ENCODE measurements around the gene AQP3. TPM values are rescaled to one million over a fixed set of nuclear protein-coding genes. Genes with fewer than 3 reads are reported as not detected.
"Not testable (repeated sequence)": the region's sequence is repeated elsewhere in the genome, so short reads cannot be mapped to it uniquely, and the experiment has no call there.

Gene AQP3
- total RNA-seq, 2 experiments from 2014 or later: 7.2 to 8.1 TPM

GRCh38 chr9:33403941-33404787 lies 43.2 kb downstream of the AQP3 start:
- H3K36me3 Mint-ChIP-seq (ENCODE audit: low read depth): no peaks in the 10 kb centered on the region
- H3K27me3 Mint-ChIP-seq (ENCODE audit: low read depth): no peaks in the 10 kb centered on the region
- H3K4me3 Mint-ChIP-seq: no peak overlapping the region
- no peak for DNase-seq
- intact Hi-C loops (cut with micrococcal nuclease): loop anchor here (1.0 to 5.0 kb wide), 6 partner anchors 11 to 318 kb away; partner anchors contain the start of gene AQP3
- no peaks in the 10 kb centered on the region for H3K4me1 Mint-ChIP-seq (ENCODE audit: low read depth)
- CTCF ChIA-PET: interaction anchor here (0.6 to 4.4 kb wide), 16 partner anchors 9 to 417 kb away, joined by 3 to 69 read pairs (median 6); partner anchors contain the start of genes AQP3 and NOL6
- no peak overlapping the region for H3K27ac Mint-ChIP-seq
- no peaks in the 10 kb centered on the region for H3K9me3 Mint-ChIP-seq

- H3K9me3 Mint-ChIP-seq; H3K4me3 Mint-ChIP-seq; H3K27ac Mint-ChIP-seq; DNase-seq; H3K36me3 Mint-ChIP-seq (ENCODE audit: low read depth); H3K4me1 Mint-ChIP-seq (ENCODE audit: low read depth); H3K27me3 Mint-ChIP-seq (ENCODE audit: low read depth): not testable (repeated sequence)
- CTCF ChIA-PET: interaction anchor here (1.2 to 4.4 kb wide), 7 partner anchors 13 to 72 kb away, joined by 3 to 69 read pairs (median 14); partner anchors contain the start of genes AQP3 and NOL6
- intact Hi-C loops (cut with micrococcal nuclease): loop anchor here (5.0 kb wide), 2 partner anchors 115 to 220 kb away; no protein-coding TSS in a partner anchor
Observed at GRCh38 chr9:33402371-33402770, 45.0 kb downstream of the AQP3 start, which contains the start of gene AQP7. AQP7 (minus strand) TSS chr9:33402568; CDS start chr9:33401262, 1,306 bp downstream.

GRCh38 chr9:33401809-33402208 lies 45.6 kb downstream of the AQP3 start:
- not testable (repeated sequence) for H3K9me3 Mint-ChIP-seq; DNase-seq; H3K27me3 Mint-ChIP-seq (ENCODE audit: low read depth); H3K4me1 Mint-ChIP-seq (ENCODE audit: low read depth); H3K27ac Mint-ChIP-seq; H3K36me3 Mint-ChIP-seq (ENCODE audit: low read depth); H3K4me3 Mint-ChIP-seq
- intact Hi-C loops (cut with micrococcal nuclease): loop anchor here (5.0 kb wide), 2 partner anchors 115 to 220 kb away; no protein-coding TSS in a partner anchor
- CTCF ChIA-PET: interaction anchor here (4.4 kb wide), 1 partner anchor 63 kb away, joined by 69 read pairs; no protein-coding TSS in a partner anchor

- H3K27me3 Mint-ChIP-seq (ENCODE audit: low read depth); H3K36me3 Mint-ChIP-seq (ENCODE audit: low read depth); intact Hi-C loops (cut with micrococcal nuclease); H3K27ac Mint-ChIP-seq; H3K9me3 Mint-ChIP-seq; DNase-seq; H3K4me1 Mint-ChIP-seq (ENCODE audit: low read depth); H3K4me3 Mint-ChIP-seq: not testable (repeated sequence)
- CTCF ChIA-PET: interaction anchor here (0.7 kb wide), 1 partner anchor 68 kb away, joined by 3 read pairs; no protein-coding TSS in a partner anchor
Observed at GRCh38 chr9:33399047-33399446, 48.3 kb downstream of the AQP3 start.

- H3K9me3 Mint-ChIP-seq; H3K27ac Mint-ChIP-seq; CTCF ChIA-PET; DNase-seq; H3K4me3 Mint-ChIP-seq; H3K4me1 Mint-ChIP-seq (ENCODE audit: low read depth); intact Hi-C loops (cut with micrococcal nuclease); H3K27me3 Mint-ChIP-seq (ENCODE audit: low read depth); H3K36me3 Mint-ChIP-seq (ENCODE audit: low read depth): not testable (repeated sequence)
Observed at GRCh38 chr9:33397801-33398200, 49.6 kb downstream of the AQP3 start.

GRCh38 chr9:33395159-33395879 lies 52.1 kb downstream of the AQP3 start:
- H3K27me3 Mint-ChIP-seq (ENCODE audit: low read depth); H3K27ac Mint-ChIP-seq; H3K4me3 Mint-ChIP-seq; CTCF ChIA-PET; DNase-seq; H3K4me1 Mint-ChIP-seq (ENCODE audit: low read depth); H3K9me3 Mint-ChIP-seq; H3K36me3 Mint-ChIP-seq (ENCODE audit: low read depth); intact Hi-C loops (cut with micrococcal nuclease): not testable (repeated sequence)

- H3K9me3 Mint-ChIP-seq; H3K4me3 Mint-ChIP-seq; intact Hi-C loops (cut with micrococcal nuclease); H3K27ac Mint-ChIP-seq; DNase-seq; H3K27me3 Mint-ChIP-seq (ENCODE audit: low read depth); H3K4me1 Mint-ChIP-seq (ENCODE audit: low read depth); H3K36me3 Mint-ChIP-seq (ENCODE audit: low read depth): not testable (repeated sequence)
- CTCF ChIA-PET: interaction anchor here (0.6 kb wide), 1 partner anchor 138 kb away, joined by 4 read pairs; no protein-coding TSS in a partner anchor
Observed at GRCh38 chr9:33393986-33394385, 53.4 kb downstream of the AQP3 start.

- H3K27ac Mint-ChIP-seq: no peak overlapping the region
- DNase-seq: no peak
- no peaks in the 10 kb centered on the region for H3K36me3 Mint-ChIP-seq (ENCODE audit: low read depth)
- H3K9me3 Mint-ChIP-seq: no peaks in the 10 kb centered on the region
- no peaks in the 10 kb centered on the region for H3K27me3 Mint-ChIP-seq (ENCODE audit: low read depth)
- no peak overlapping the region for H3K4me3 Mint-ChIP-seq
- CTCF ChIA-PET: interaction anchor here (0.8 kb wide), 1 partner anchor 73 kb away, joined by 3 read pairs; no protein-coding TSS in a partner anchor
- intact Hi-C loops (cut with micrococcal nuclease): no loop called here
- no peaks in the 10 kb centered on the region for H3K4me1 Mint-ChIP-seq (ENCODE audit: low read depth)
Observed at GRCh38 chr9:33393581-33393980, 53.8 kb downstream of the AQP3 start.

GRCh38 chr9:33392591-33393021 lies 54.8 kb downstream of the AQP3 start:
- H3K27me3 Mint-ChIP-seq (ENCODE audit: low read depth); H3K4me3 Mint-ChIP-seq; H3K9me3 Mint-ChIP-seq; intact Hi-C loops (cut with micrococcal nuclease); H3K36me3 Mint-ChIP-seq (ENCODE audit: low read depth); H3K27ac Mint-ChIP-seq; H3K4me1 Mint-ChIP-seq (ENCODE audit: low read depth); DNase-seq: not testable (repeated sequence)
- CTCF ChIA-PET: interaction anchor here (0.6 to 1.3 kb wide), 3 partner anchors 18 to 110 kb away, joined by 3 to 4 read pairs (median 4); no protein-coding TSS in a partner anchor

Small RNA genes within 50 kb of the gene (microRNA-seq; reads per million reads assigned to microRNA genes)
- 2.7 reads per million for gene MIR6851 (ENCODE audit: borderline microRNAs expressed, borderline replicate concordance)

Other genes with a start within 250 kb of the AQP3 start
- gene SPINK4, start 207.4 kb downstream of the AQP3 start, total RNA-seq: not detected
- 10 to 100 TPM; 38.1 to 40.5 TPM for gene BAG1, start 182.9 kb downstream of the AQP3 start, total RNA-seq
- 100 to 1,000 TPM; 151 to 162 TPM for gene CHMP5, start 182.5 kb downstream of the AQP3 start, total RNA-seq
- 10 to 100 TPM; 32.4 to 32.6 TPM for gene NFX1, start 157.1 kb downstream of the AQP3 start, total RNA-seq
- gene AQP7, start 45.0 kb downstream of the AQP3 start, total RNA-seq: not detected
- gene NOL6, start 26.3 kb upstream of the AQP3 start, total RNA-seq: 10 to 100 TPM; 38.2 to 38.6 TPM
- 1 to 10 TPM in 1 of 2 experiments, under 1 TPM in 1; 0.57 to 1.6 TPM for gene ANKRD18B, start 76.7 kb upstream of the AQP3 start, total RNA-seq